ENCODE results near the gene ARHGEF12. TPM values are rescaled to one million over a fixed set of nuclear protein-coding genes. Genes with fewer than 3 reads are reported as not detected.

The ARHGEF12 gene
- total RNA-seq, 1 donor from 2014 or later, result 81.7 TPM

Other genes with a start within 250 kb of the ARHGEF12 start
- gene TRIM29, start 198.3 kb upstream of the ARHGEF12 start, total RNA-seq, result not detected
- 30.0 TPM for gene OAF, start 125.4 kb upstream of the ARHGEF12 start, total RNA-seq
- gene POU2F3, start 96.3 kb upstream of the ARHGEF12 start, total RNA-seq, result not detected
- gene TLCD5, start 11.1 kb upstream of the ARHGEF12 start, total RNA-seq, result 7.3 TPM
- 0.11 TPM for gene GRIK4, start 175.3 kb downstream of the ARHGEF12 start, total RNA-seq

All from Right ventricle myocardium superior (tissue), 1 donor.